Osteocyte (in vitro differentiated cells): ENCODE measurements around the gene ACER3. TPM values are rescaled to one million over a fixed set of nuclear protein-coding genes. Genes with fewer than 3 reads are reported as not detected.

Source experiments
- DNase-seq: peaks from one replicate; pipeline ENCODE4 v3.0.0; 2021; ENCODE audit warnings: mixed read lengths; ENCODE audit not compliant: unreplicated experiment; ENCODE audit errors: extremely low spot score
- H3K27ac Mint-ChIP-seq: one replicate; pipeline ENCODE4 v1.8.0; 2021; ENCODE audit warnings: mild to moderate bottlenecking, mixed read lengths; ENCODE audit not compliant: unreplicated experiment
- H3K27me3 Mint-ChIP-seq: one replicate; pipeline ENCODE4 v1.8.0; 2021; ENCODE audit warnings: mixed read lengths; ENCODE audit not compliant: unreplicated experiment
- H3K36me3 Mint-ChIP-seq: one replicate; pipeline ENCODE4 v1.8.0; 2021; ENCODE audit warnings: mixed read lengths; ENCODE audit not compliant: unreplicated experiment
- H3K4me1 Mint-ChIP-seq: one replicate; pipeline ENCODE4 v1.8.0; 2021; ENCODE audit warnings: mixed read lengths; ENCODE audit not compliant: unreplicated experiment
- H3K4me3 Mint-ChIP-seq: one replicate; pipeline ENCODE4 v1.8.0; 2021; ENCODE audit warnings: mild to moderate bottlenecking, moderate library complexity, mixed read lengths; ENCODE audit not compliant: unreplicated experiment
- H3K9me3 Mint-ChIP-seq: one replicate; pipeline ENCODE4 v1.8.0; 2021; ENCODE audit warnings: mixed read lengths; ENCODE audit not compliant: unreplicated experiment
- total RNA-seq: library from RNA; stranded (reverse); gene quantifications from 2 replicates; pipeline ENCODE4 v1.2.1, GENCODE V29; 2021
- TF ChIP-seq, protein P1 (sequence below): fragments of 200-600 bp; sonication (generic); IDR thresholded peaks from 2 replicates; pipeline ENCODE4 v1.5.0; 2021; ENCODE audit warnings: antibody characterized with exemption, mild to moderate bottlenecking, moderate library complexity

Gene ACER3
- total RNA-seq, 1 donor from 2014 or later, result 17.4 TPM

DNA sequence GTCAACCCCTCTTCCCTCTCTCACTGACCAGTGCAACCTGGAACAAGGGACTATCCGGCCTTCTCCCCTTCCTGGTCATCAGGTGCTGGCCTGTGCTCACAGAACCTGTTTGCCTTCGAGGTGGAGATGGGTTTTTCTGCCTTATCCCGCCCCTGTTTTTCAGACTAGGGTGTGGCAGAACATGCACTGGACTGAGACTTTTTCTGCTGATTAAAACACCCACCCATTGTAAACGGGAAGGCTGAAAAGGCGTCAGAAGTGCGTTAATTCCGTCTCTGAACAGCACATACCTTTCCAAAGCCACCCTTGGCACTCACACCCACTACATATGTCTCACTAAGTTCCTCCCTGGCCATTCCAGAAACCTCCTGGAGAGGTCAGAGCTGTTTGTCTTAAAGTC, 169.1 kb downstream of the ACER3 start:
- H3K36me3 Mint-ChIP-seq, result no peaks in the 10 kb centered on the region
- H3K27me3 Mint-ChIP-seq, result peaks cover 27% of the 10 kb centered on the region
- H3K4me3 Mint-ChIP-seq, result no peak overlapping the region
- H3K27ac Mint-ChIP-seq, result no peak overlapping the region
- TF ChIP-seq, protein P1, sequence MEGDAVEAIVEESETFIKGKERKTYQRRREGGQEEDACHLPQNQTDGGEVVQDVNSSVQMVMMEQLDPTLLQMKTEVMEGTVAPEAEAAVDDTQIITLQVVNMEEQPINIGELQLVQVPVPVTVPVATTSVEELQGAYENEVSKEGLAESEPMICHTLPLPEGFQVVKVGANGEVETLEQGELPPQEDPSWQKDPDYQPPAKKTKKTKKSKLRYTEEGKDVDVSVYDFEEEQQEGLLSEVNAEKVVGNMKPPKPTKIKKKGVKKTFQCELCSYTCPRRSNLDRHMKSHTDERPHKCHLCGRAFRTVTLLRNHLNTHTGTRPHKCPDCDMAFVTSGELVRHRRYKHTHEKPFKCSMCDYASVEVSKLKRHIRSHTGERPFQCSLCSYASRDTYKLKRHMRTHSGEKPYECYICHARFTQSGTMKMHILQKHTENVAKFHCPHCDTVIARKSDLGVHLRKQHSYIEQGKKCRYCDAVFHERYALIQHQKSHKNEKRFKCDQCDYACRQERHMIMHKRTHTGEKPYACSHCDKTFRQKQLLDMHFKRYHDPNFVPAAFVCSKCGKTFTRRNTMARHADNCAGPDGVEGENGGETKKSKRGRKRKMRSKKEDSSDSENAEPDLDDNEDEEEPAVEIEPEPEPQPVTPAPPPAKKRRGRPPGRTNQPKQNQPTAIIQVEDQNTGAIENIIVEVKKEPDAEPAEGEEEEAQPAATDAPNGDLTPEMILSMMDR, result no peak
- no peaks in the 10 kb centered on the region for H3K4me1 Mint-ChIP-seq
- no peaks in the 10 kb centered on the region for H3K9me3 Mint-ChIP-seq
- DNase-seq, result no peak

DNA sequence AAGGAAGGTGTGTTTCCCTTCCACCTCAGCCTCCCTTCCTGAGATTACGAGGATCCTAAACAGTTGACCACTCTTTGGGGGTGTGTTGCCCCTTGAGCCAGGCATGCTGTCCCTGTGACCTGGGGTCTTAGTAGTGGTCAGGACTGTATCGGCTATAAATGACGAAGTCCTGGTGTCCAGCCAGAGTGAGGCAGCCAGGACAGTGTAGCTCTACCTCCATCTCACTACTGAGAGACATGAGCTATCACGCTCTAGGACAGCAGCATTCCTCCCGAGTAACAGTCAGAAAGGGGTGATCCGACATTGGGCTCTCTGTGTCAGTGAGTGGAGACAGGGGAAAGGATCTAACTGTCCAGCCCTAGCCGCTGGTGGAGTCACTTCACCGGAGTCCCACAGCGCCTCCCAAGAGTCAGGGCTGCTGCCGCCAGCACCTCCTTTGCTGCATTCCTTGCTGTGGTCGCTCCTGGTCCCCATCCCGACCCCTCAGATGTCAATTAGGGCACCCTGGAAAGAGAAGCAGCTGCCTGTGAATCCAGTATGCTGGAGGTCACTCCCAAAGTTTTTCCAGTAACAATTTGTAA, 170.2 kb downstream of the ACER3 start:
- Mint-ChIP-seq H3K27ac (no peak overlapping the region), H3K27me3 (peaks cover 37% of the 10 kb centered on the region), H3K4me1 (no peaks in the 10 kb centered on the region), H3K9me3 (no peaks in the 10 kb centered on the region), H3K4me3 (no peak overlapping the region), H3K36me3 (no peaks in the 10 kb centered on the region)
- TF ChIP-seq, protein P1, result no peak
- no peak for DNase-seq

GRCh38 chr11:77031599-77031998, 170.9 kb downstream of the ACER3 start:
- TF ChIP-seq, protein P1, result no peak
- Mint-ChIP-seq H3K4me3 (no peak overlapping the region), H3K27ac (no peak overlapping the region), H3K36me3 (no peaks in the 10 kb centered on the region), H3K4me1 (no peaks in the 10 kb centered on the region), H3K27me3 (peaks cover 43% of the 10 kb centered on the region), H3K9me3 (no peaks in the 10 kb centered on the region)
- DNase-seq, result no peak

DNA sequence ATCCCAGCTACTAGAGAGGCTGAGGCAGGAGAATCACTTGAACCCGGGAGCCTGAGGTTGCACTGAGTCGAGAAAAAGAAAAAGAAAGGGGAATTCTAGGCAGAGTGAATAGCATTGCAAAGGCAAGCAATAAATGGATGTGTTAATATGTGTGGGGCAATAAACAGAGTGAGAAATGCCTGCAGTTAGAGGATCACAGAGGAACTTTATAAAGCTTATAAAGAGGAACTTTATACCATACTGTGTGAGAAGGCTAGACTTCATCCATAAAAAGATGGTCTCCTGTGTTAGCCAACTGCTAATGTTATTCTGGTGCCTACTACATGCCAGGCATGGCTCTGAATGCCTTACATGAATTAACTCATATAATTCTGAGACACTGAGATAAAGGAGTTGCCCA, 174.3 kb downstream of the ACER3 start:
- H3K9me3 Mint-ChIP-seq, result no peaks in the 10 kb centered on the region
- no peak overlapping the region for H3K27ac Mint-ChIP-seq
- TF ChIP-seq, protein P1, result no peak
- H3K27me3 Mint-ChIP-seq, result peaks cover 52% of the 10 kb centered on the region
- no peak overlapping the region for H3K4me3 Mint-ChIP-seq
- no peaks in the 10 kb centered on the region for H3K36me3 Mint-ChIP-seq
- H3K4me1 Mint-ChIP-seq, result peaks cover 6% of the 10 kb centered on the region
- no peak for DNase-seq

DNA sequence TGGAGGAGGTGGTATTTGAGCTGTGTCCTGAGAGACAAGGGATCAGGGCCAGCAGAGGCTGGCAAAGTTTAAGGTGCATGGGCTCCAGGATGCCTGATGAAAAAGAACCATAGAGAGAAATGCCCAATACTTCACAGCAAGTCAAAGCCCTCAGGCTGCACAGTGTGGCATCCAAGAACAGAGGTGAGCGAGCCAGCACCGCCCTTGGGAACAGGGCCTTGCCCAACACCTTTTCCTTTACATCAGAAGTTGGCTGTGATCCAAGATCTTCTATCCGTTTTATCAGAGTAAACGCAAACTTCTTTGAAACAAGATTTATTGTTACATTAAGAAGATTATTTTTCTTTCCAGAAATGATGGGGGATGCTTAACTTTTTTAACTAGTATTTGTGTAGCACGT, 174.9 kb downstream of the ACER3 start:
- Mint-ChIP-seq H3K9me3 (no peaks in the 10 kb centered on the region), H3K27me3 (peaks cover 47% of the 10 kb centered on the region), H3K4me3 (no peak overlapping the region), H3K27ac (no peak overlapping the region), H3K36me3 (no peaks in the 10 kb centered on the region), H3K4me1 (peaks cover 8% of the 10 kb centered on the region)
- TF ChIP-seq, protein P1, result no peak
- no peak for DNase-seq
